ENCODE data around the gene NHSL2.
A peak's percentile ranks its signal among the peaks of the same experiment; 100 is the strongest.

The NHSL2 gene

GRCh38 chrX:72130156-72130761 is 219.6 kb downstream of the NHSL2 start:
- H3K9ac ChIP-seq (ENCODE audit: low read depth in 1 of 2, low read length in 2 of 2), result no peak overlapping the region
- H3K4me3 ChIP-seq (ENCODE audit: low read length in 2 of 2), result no peak overlapping the region

GRCh38 chrX:72130762-72131250 is 220.2 kb downstream of the NHSL2 start:
- no peak overlapping the region for H3K27ac ChIP-seq (ENCODE audit: low read depth in 2 of 2, low read length in 2 of 2)
- H3K36me3 ChIP-seq (ENCODE audit: control insufficient read depth in 2 of 2, insufficient read depth in 2 of 2, low read length in 2 of 2), result no peaks in the 10 kb centered on the region
- peaks cover 31 to 34% of the 10 kb centered on the region in 2 donors for H3K27me3 ChIP-seq (ENCODE audit: control insufficient read depth in 2 of 2, insufficient read depth in 2 of 2, low read length in 2 of 2)
- no peaks in the 10 kb centered on the region for H3K9me3 ChIP-seq (ENCODE audit: control insufficient read depth in 2 of 2, low read length in 2 of 2)
- H3K4me1 ChIP-seq (ENCODE audit: control insufficient read depth in 2 of 2, insufficient read depth in 2 of 2, low read length in 2 of 2), result no peaks in the 10 kb centered on the region
- no peak overlapping the region for H3K9ac ChIP-seq (ENCODE audit: low read depth in 1 of 2, low read length in 2 of 2)
- no peak overlapping the region for H3K4me3 ChIP-seq (ENCODE audit: low read length in 2 of 2)

More at GRCh38 chrX:72130156-72130761, 219.6 kb downstream of the NHSL2 start:
- Histone ChIP-seq H3K4me1 (ENCODE audit: control insufficient read depth in 2 of 2, insufficient read depth in 2 of 2, low read length in 2 of 2) (no peaks in the 10 kb centered on the region), H3K27ac (ENCODE audit: low read depth in 2 of 2, low read length in 2 of 2) (no peak overlapping the region), H3K9me3 (ENCODE audit: control insufficient read depth in 2 of 2, low read length in 2 of 2) (no peaks in the 10 kb centered on the region), H3K36me3 (ENCODE audit: control insufficient read depth in 2 of 2, insufficient read depth in 2 of 2, low read length in 2 of 2) (no peaks in the 10 kb centered on the region), H3K27me3 (ENCODE audit: control insufficient read depth in 2 of 2, insufficient read depth in 2 of 2, low read length in 2 of 2) (peaks cover 31 to 32% of the 10 kb centered on the region in 2 donors)

DNA sequence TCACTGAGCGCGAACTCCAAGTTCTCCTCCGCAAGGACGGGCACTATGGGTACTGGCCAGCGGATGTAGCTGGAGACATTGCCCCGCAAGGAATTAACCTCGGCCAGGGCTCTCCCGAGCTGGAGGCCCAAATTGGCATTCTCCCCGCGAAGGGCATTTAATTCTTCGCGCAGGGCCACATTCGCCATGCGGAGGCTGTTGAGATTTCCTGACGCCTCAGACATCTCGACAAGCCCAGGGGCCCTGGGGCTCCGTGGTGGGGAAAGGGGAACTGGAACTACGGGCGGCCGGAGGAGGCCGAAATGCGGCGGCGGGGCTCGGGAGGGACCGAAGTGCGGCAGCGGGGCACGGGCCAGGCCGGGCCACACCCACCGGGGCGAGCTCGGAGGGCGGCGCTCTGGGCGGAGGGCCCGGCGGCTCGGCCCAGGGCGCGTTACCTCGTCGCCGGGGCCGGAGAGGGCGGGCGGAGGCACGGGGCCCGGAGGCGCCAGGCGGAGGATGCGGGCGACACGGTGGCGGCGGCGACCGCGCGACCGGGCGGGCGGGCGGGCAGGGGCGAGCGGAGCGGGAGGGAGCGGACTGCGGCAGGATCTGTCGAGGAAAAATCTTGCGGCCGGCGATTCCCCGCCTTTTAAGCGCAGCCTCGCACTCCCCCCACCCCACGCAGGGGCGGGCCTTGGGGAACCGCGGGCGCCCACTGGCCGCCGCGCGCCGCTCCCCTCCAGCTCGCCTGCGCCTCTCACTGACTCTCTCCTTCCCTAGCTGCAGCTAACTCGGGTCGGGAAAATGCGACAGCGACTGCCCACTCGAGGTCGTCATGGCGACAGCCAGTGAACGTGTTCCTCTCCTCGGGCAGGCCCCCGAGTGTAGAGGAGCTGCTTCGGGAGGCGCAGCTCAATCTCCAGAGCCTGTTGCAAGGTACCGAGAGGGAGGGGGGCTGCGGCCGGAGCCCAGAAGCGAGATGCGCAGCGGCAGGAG is 221.0 kb downstream of the NHSL2 start, which contains the start of gene RTL5:
Gene RTL5 (minus strand): TSS at position 599 of the 978 bp plus-strand sequence.
- H3K27me3 ChIP-seq (ENCODE audit: control insufficient read depth in 2 of 2, insufficient read depth in 2 of 2, low read length in 2 of 2), result peaks cover 27 to 31% of the 10 kb centered on the region in 2 donors
- no peaks in the 10 kb centered on the region for H3K9me3 ChIP-seq (ENCODE audit: control insufficient read depth in 2 of 2, low read length in 2 of 2)
- peak within 1 kb of the TSS; percentile 44 for H3K4me3 ChIP-seq (ENCODE audit: low read length in 2 of 2)
- no peak within 1 kb of the TSS for H3K27ac ChIP-seq (ENCODE audit: low read depth in 2 of 2, low read length in 2 of 2)
- no peaks in the 10 kb centered on the region for H3K4me1 ChIP-seq (ENCODE audit: control insufficient read depth in 2 of 2, insufficient read depth in 2 of 2, low read length in 2 of 2)
- H3K9ac ChIP-seq (ENCODE audit: low read depth in 1 of 2, low read length in 2 of 2), result peak within 1 kb of the TSS in 1 of 2 donors; percentile 41
- H3K36me3 ChIP-seq (ENCODE audit: control insufficient read depth in 2 of 2, insufficient read depth in 2 of 2, low read length in 2 of 2), result no peaks in the 10 kb centered on the region

GRCh38 chrX:72132456-72132855 is 221.8 kb downstream of the NHSL2 start:
- Histone ChIP-seq H3K9ac (ENCODE audit: low read depth in 1 of 2, low read length in 2 of 2) (no peak overlapping the region), H3K9me3 (ENCODE audit: control insufficient read depth in 2 of 2, low read length in 2 of 2) (no peaks in the 10 kb centered on the region), H3K4me1 (ENCODE audit: control insufficient read depth in 2 of 2, insufficient read depth in 2 of 2, low read length in 2 of 2) (no peaks in the 10 kb centered on the region), H3K4me3 (ENCODE audit: low read length in 2 of 2) (peak overlapping the region in 1 of 2 donors; percentile 44), H3K27ac (ENCODE audit: low read depth in 2 of 2, low read length in 2 of 2) (no peak overlapping the region), H3K36me3 (ENCODE audit: control insufficient read depth in 2 of 2, insufficient read depth in 2 of 2, low read length in 2 of 2) (no peaks in the 10 kb centered on the region), H3K27me3 (ENCODE audit: control insufficient read depth in 2 of 2, insufficient read depth in 2 of 2, low read length in 2 of 2) (peaks cover 28 to 30% of the 10 kb centered on the region in 2 donors)

DNA sequence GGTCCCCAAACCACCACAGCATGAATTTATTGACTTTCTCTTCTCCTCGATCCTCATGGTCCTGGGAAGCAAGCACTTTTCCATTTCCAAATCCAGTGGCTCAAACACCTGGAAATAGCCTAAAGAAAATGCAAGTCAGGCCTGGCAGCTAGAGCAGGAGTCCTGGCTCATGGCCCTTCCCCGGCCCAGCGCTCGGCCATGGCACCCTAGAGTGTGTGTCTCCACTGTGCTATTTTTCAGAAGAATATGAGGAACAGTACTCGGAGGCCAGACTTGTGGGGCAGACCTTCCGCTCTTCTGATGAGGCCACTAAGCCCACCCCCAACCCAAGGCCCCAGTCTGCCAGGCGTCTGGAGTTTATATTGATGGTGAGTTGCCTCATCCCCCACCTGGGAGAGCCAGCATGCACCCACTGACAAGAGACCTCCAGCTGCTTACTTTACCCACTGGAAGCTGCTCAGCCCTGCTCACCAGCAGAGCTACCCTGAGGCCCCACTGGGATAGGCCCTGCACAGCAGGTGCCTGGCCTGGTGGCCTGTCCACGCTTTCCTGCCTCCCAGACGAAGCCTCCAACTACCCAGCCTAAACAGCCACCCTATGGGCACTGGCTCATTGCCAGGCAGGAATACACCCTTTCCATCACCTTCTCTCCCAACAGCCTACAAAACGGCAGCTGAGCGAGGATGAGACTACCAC is 223.4 kb downstream of the NHSL2 start:
- Histone ChIP-seq H3K27ac (ENCODE audit: low read depth in 2 of 2, low read length in 2 of 2) (no peak overlapping the region), H3K9ac (ENCODE audit: low read depth in 1 of 2, low read length in 2 of 2) (no peak overlapping the region), H3K9me3 (ENCODE audit: control insufficient read depth in 2 of 2, low read length in 2 of 2) (no peaks in the 10 kb centered on the region), H3K36me3 (ENCODE audit: control insufficient read depth in 2 of 2, insufficient read depth in 2 of 2, low read length in 2 of 2) (no peaks in the 10 kb centered on the region), H3K4me3 (ENCODE audit: low read length in 2 of 2) (no peak overlapping the region), H3K27me3 (ENCODE audit: control insufficient read depth in 2 of 2, insufficient read depth in 2 of 2, low read length in 2 of 2) (peaks cover 26 to 28% of the 10 kb centered on the region in 2 donors), H3K4me1 (ENCODE audit: control insufficient read depth in 2 of 2, insufficient read depth in 2 of 2, low read length in 2 of 2) (no peaks in the 10 kb centered on the region)

- H3K4me3 ChIP-seq (ENCODE audit: low read length in 2 of 2), result no peak overlapping the region
- H3K9ac ChIP-seq (ENCODE audit: low read depth in 1 of 2, low read length in 2 of 2), result no peak overlapping the region
- H3K27me3 ChIP-seq (ENCODE audit: control insufficient read depth in 2 of 2, insufficient read depth in 2 of 2, low read length in 2 of 2), result peaks cover 7 to 10% of the 10 kb centered on the region in 2 donors
- H3K27ac ChIP-seq (ENCODE audit: low read depth in 2 of 2, low read length in 2 of 2), result no peak overlapping the region
- H3K4me1 ChIP-seq (ENCODE audit: control insufficient read depth in 2 of 2, insufficient read depth in 2 of 2, low read length in 2 of 2), result no peaks in the 10 kb centered on the region
- no peaks in the 10 kb centered on the region for H3K36me3 ChIP-seq (ENCODE audit: control insufficient read depth in 2 of 2, insufficient read depth in 2 of 2, low read length in 2 of 2)
- no peaks in the 10 kb centered on the region for H3K9me3 ChIP-seq (ENCODE audit: control insufficient read depth in 2 of 2, low read length in 2 of 2)
Measured at GRCh38 chrX:72137846-72138495, 227.3 kb downstream of the NHSL2 start.

DNA sequence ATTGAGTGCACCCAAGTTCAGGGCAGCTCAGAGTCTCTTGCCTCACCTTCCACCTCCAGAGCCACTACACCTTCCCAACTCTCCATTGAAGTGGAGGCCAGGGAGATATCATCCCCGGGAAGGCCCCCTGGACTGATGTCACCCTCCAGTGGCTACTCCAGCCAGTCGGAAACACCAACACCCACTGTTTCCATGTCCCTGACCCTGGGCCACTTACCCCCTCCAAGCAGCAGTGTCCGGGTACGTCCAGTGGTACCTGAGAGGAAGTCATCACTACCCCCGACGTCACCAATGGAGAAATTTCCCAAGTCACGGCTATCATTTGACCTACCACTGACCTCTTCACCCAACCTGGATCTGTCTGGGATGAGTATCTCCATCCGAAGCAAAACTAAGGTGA is 228.9 kb downstream of the NHSL2 start:
- no peak overlapping the region for H3K27ac ChIP-seq (ENCODE audit: low read depth in 2 of 2, low read length in 2 of 2)
- no peak overlapping the region for H3K9ac ChIP-seq (ENCODE audit: low read depth in 1 of 2, low read length in 2 of 2)
- H3K27me3 ChIP-seq (ENCODE audit: control insufficient read depth in 2 of 2, insufficient read depth in 2 of 2, low read length in 2 of 2), result peaks cover under 1 to 7% of the 10 kb centered on the region in 2 donors
- H3K4me1 ChIP-seq (ENCODE audit: control insufficient read depth in 2 of 2, insufficient read depth in 2 of 2, low read length in 2 of 2), result no peaks in the 10 kb centered on the region
- H3K4me3 ChIP-seq (ENCODE audit: low read length in 2 of 2), result no peak overlapping the region
- no peaks in the 10 kb centered on the region for H3K36me3 ChIP-seq (ENCODE audit: control insufficient read depth in 2 of 2, insufficient read depth in 2 of 2, low read length in 2 of 2)
- no peaks in the 10 kb centered on the region for H3K9me3 ChIP-seq (ENCODE audit: control insufficient read depth in 2 of 2, low read length in 2 of 2)

DNA sequence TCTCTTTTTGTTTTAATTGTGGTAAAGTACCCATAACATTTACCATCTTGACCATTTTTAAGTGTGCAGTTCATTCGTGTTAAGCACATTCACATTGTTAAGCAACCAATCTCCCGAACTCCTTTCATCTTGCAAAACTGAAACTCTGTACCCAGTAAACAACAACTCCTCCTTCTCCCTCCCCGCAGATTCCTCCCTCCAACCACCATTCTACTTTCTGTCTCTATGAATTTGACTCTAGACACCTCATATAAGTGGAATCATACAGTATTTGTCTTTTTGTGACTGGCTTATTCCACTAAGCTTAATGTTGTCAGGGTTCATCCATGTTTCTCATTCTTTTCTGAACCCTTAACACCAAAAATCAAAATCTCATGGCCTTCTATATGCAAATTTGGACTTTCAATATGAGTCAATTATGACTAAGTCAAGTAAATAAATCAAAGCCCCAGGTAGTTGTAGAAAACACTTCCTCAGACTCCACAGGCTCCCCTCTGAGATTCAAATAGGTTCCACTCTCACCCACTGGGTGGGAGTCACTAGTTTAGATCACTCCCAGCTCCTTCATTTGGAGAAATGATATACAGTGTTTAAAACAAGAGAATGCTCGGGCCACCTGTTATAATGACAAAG is 230.8 kb downstream of the NHSL2 start:
- Histone ChIP-seq H3K27me3 (ENCODE audit: control insufficient read depth in 2 of 2, insufficient read depth in 2 of 2, low read length in 2 of 2) (peaks cover 3 to 5% of the 10 kb centered on the region in 2 donors), H3K9me3 (ENCODE audit: control insufficient read depth in 2 of 2, low read length in 2 of 2) (no peaks in the 10 kb centered on the region), H3K4me1 (ENCODE audit: control insufficient read depth in 2 of 2, insufficient read depth in 2 of 2, low read length in 2 of 2) (no peaks in the 10 kb centered on the region), H3K4me3 (ENCODE audit: low read length in 2 of 2) (no peak overlapping the region), H3K9ac (ENCODE audit: low read depth in 1 of 2, low read length in 2 of 2) (no peak overlapping the region), H3K27ac (ENCODE audit: low read depth in 2 of 2, low read length in 2 of 2) (no peak overlapping the region), H3K36me3 (ENCODE audit: control insufficient read depth in 2 of 2, insufficient read depth in 2 of 2, low read length in 2 of 2) (no peaks in the 10 kb centered on the region)

DNA sequence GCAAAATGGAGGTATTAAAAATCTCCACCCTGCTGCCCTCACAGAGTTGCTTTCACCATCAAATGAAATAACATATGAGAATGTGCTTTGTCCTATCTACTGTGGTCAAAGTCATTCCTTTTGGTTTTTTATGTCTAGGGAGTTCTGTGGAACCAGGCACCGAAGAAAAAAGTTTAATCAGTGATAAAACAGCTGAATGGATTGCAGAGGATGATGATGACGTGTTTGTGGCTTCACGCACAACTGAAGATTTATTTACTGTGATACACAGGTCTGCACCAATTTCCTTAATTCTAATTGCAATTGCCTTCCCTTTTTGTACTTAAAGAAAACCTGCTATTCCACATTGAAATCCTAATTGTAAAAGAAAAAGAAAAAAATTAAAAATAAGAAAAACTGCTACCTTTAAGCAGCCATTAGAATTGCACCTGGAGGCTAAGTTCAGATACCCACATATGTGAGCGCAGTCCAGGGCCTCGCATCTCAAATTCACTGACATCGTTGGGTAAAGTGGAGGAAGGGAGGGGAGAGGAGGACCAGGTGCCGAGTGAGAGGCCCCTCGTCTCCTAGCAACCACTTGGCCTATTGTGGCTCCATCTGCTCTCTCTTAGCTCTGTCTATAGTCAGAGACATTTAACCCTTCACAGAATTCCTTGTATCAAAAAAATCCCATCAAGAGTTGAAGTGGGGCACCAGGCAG is 231.6 kb downstream of the NHSL2 start:
- no peaks in the 10 kb centered on the region for H3K36me3 ChIP-seq (ENCODE audit: control insufficient read depth in 2 of 2, insufficient read depth in 2 of 2, low read length in 2 of 2)
- H3K9me3 ChIP-seq (ENCODE audit: control insufficient read depth in 2 of 2, low read length in 2 of 2), result no peaks in the 10 kb centered on the region
- H3K27me3 ChIP-seq (ENCODE audit: control insufficient read depth in 2 of 2, insufficient read depth in 2 of 2, low read length in 2 of 2), result peaks cover 2 to 11% of the 10 kb centered on the region in 2 donors
- no peak overlapping the region for H3K4me3 ChIP-seq (ENCODE audit: low read length in 2 of 2)
- H3K9ac ChIP-seq (ENCODE audit: low read depth in 1 of 2, low read length in 2 of 2), result no peak overlapping the region
- no peaks in the 10 kb centered on the region for H3K4me1 ChIP-seq (ENCODE audit: control insufficient read depth in 2 of 2, insufficient read depth in 2 of 2, low read length in 2 of 2)
- H3K27ac ChIP-seq (ENCODE audit: low read depth in 2 of 2, low read length in 2 of 2), result no peak overlapping the region
